ENCODE data around the gene GALR2. TPM values are rescaled to one million over a fixed set of nuclear protein-coding genes. Genes with fewer than 3 reads are reported as not detected.

The GALR2 gene
- total RNA-seq, 1 donor from 2014 or later, result 0.36 TPM

- Histone ChIP-seq H3K4me1 (ENCODE audit: insufficient read depth, low read length) (no peaks in the 10 kb centered on the region), H3K9ac (ENCODE audit: low read length) (no peak overlapping the region), H3K79me2 (ENCODE audit: insufficient read depth, low read length) (no peaks in the 10 kb centered on the region), H2AFZ (ENCODE audit: low read depth, low read length) (no peak overlapping the region), H3K36me3 (ENCODE audit: insufficient read depth, low read length) (peaks cover 27% of the 10 kb centered on the region), H3K27ac (ENCODE audit: low read depth, low read length) (no peak overlapping the region), H4K20me1 (ENCODE audit: insufficient read depth, low read length) (peaks cover 43% of the 10 kb centered on the region), H3K27me3 (ENCODE audit: insufficient read depth, low read length) (no peaks in the 10 kb centered on the region), H3K4me3 (ENCODE audit: insufficient read depth, low read depth, low read length) (no peak overlapping the region), H3K9me3 (ENCODE audit: insufficient read depth, low read depth, low read length) (no peaks in the 10 kb centered on the region), H3K4me2 (ENCODE audit: low read length) (no peak overlapping the region)
- DNase-seq (ENCODE audit: low read depth) (no peak), FAIRE-seq (no peak)
- no peak overlapping the region for H3K4me3 Mint-ChIP-seq (ENCODE audit: unreplicated experiment)
- TF ChIP-seq EZH2 (IDR thresholded peaks at IDR 0.05; ENCODE audit: insufficient read depth, low read length), result no peak
- TF ChIP-seq, protein P1, sequence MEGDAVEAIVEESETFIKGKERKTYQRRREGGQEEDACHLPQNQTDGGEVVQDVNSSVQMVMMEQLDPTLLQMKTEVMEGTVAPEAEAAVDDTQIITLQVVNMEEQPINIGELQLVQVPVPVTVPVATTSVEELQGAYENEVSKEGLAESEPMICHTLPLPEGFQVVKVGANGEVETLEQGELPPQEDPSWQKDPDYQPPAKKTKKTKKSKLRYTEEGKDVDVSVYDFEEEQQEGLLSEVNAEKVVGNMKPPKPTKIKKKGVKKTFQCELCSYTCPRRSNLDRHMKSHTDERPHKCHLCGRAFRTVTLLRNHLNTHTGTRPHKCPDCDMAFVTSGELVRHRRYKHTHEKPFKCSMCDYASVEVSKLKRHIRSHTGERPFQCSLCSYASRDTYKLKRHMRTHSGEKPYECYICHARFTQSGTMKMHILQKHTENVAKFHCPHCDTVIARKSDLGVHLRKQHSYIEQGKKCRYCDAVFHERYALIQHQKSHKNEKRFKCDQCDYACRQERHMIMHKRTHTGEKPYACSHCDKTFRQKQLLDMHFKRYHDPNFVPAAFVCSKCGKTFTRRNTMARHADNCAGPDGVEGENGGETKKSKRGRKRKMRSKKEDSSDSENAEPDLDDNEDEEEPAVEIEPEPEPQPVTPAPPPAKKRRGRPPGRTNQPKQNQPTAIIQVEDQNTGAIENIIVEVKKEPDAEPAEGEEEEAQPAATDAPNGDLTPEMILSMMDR (IDR thresholded peaks at IDR 0.05; ENCODE audit: insufficient read depth, low read depth, low read length), result no peak
- no peaks in the 10 kb centered on the region for H3K9me3 Mint-ChIP-seq (ENCODE audit: unreplicated experiment)
- H3K4me1 Mint-ChIP-seq (ENCODE audit: low read depth, unreplicated experiment), result no peaks in the 10 kb centered on the region
- H3K27ac Mint-ChIP-seq (ENCODE audit: unreplicated experiment), result no peak overlapping the region
- H3K27me3 Mint-ChIP-seq (ENCODE audit: low read depth, unreplicated experiment), result no peaks in the 10 kb centered on the region
- peaks cover 17% of the 10 kb centered on the region for H3K36me3 Mint-ChIP-seq (ENCODE audit: low read depth, unreplicated experiment)
Measured at GRCh38 chr17:76091526-76092286, 17.1 kb downstream of the GALR2 start.

- TF ChIP-seq EZH2 (IDR thresholded peaks at IDR 0.05; ENCODE audit: insufficient read depth, low read length), result no peak
- TF ChIP-seq, protein P1 (IDR thresholded peaks at IDR 0.05; ENCODE audit: insufficient read depth, low read depth, low read length), result no peak
- Histone ChIP-seq H3K4me3 (ENCODE audit: insufficient read depth, low read depth, low read length) (no peak overlapping the region), H2AFZ (ENCODE audit: low read depth, low read length) (no peak overlapping the region), H3K79me2 (ENCODE audit: insufficient read depth, low read length) (no peaks in the 10 kb centered on the region), H3K9me3 (ENCODE audit: insufficient read depth, low read depth, low read length) (no peaks in the 10 kb centered on the region), H4K20me1 (ENCODE audit: insufficient read depth, low read length) (peaks cover 43% of the 10 kb centered on the region), H3K9ac (ENCODE audit: low read length) (no peak overlapping the region), H3K4me2 (ENCODE audit: low read length) (no peak overlapping the region), H3K27ac (ENCODE audit: low read depth, low read length) (no peak overlapping the region), H3K4me1 (ENCODE audit: insufficient read depth, low read length) (no peaks in the 10 kb centered on the region), H3K36me3 (ENCODE audit: insufficient read depth, low read length) (peaks cover 30% of the 10 kb centered on the region), H3K27me3 (ENCODE audit: insufficient read depth, low read length) (no peaks in the 10 kb centered on the region)
- H3K27me3 Mint-ChIP-seq (ENCODE audit: low read depth, unreplicated experiment), result no peaks in the 10 kb centered on the region
- no peak for DNase-seq (ENCODE audit: low read depth)
- H3K27ac Mint-ChIP-seq (ENCODE audit: unreplicated experiment), result no peak overlapping the region
- H3K9me3 Mint-ChIP-seq (ENCODE audit: unreplicated experiment), result no peaks in the 10 kb centered on the region
- no peaks in the 10 kb centered on the region for H3K4me1 Mint-ChIP-seq (ENCODE audit: low read depth, unreplicated experiment)
- peaks cover 17% of the 10 kb centered on the region for H3K36me3 Mint-ChIP-seq (ENCODE audit: low read depth, unreplicated experiment)
- H3K4me3 Mint-ChIP-seq (ENCODE audit: unreplicated experiment), result no peak overlapping the region
- no peak for FAIRE-seq
Measured at GRCh38 chr17:76092526-76093413, 18.2 kb downstream of the GALR2 start.
